ENCODE data around the gene ADAMTS17.
"Not testable (repeated sequence)": the region's sequence is repeated elsewhere in the genome, so short reads cannot be mapped to it uniquely, and the experiment has no call there.

Gene ADAMTS17

DNA sequence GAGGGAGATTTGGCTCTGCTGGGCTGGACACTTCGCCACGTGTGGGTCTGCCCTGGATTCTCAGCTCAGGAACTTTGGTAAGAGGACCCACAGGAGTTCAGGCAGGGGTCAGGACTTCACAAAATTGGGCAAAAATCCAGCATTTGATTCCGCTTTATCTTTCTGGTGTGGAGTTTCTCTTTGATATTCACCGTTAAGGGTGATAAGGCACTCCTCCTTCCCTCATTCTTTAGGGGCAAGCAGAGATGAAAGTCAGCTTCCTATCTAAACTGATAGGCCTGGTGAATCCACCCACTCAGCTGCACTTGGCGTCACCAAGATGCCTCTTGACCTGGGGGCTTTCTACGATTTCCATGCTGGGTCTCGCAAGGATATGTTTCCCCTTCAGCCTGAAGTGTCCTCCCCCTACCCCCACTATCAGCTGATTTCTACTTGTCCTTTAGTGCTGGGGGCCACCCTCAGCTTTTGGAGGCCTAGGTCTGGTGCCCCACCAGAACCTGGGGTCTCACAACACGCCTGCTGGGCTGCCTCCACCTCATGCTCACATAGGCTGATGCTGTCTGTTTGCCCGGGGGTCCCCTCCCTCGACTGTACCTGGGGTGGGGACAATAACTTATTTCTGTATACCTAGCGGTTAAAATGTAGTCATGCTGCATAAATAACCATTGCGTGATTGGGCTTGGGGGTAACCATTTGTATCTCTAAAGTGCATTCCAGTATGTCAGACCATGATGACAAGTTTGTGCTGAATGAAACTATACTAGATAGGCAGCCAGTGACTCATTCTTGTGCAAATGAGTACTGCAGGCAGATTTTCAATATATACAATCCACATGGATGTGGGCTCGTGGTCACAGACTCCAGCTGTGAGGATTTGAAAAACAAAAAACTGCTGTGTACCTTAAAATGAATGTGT, 248.3 kb downstream of the ADAMTS17 start:
- no peak for DNase-seq (ENCODE audit: low read depth in 2 of 2, low spot score in 1 of 2)

- no peak for DNase-seq (ENCODE audit: low read depth in 2 of 2, low spot score in 1 of 2)
Measured at GRCh38 chr15:100092034-100092433, 249.7 kb downstream of the ADAMTS17 start.

DNA sequence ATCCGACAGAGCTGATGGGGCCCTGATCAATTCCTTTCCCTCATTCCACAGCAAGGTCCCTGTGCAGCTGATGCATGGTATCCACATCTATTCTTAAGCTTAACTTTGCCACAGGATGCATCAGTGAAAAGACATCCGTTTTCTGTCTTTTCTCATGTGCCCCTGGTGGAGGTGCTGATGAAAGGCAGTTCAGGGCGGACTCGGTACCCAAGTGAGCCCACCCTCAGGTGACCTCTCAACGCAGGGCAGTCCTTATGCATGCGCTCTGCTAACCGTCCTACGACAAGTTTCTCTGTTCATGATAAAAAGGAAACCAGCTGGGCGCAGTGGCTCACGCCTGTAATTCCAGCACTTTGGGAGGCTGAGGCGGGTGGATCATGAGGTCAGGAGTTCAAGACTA, 251.4 kb downstream of the ADAMTS17 start:
- no peak for DNase-seq (ENCODE audit: low read depth in 2 of 2, low spot score in 1 of 2)

- not testable (repeated sequence) for DNase-seq (ENCODE audit: low read depth in 2 of 2, low spot score in 1 of 2)
Measured at GRCh38 chr15:100084042-100084821, 257.5 kb downstream of the ADAMTS17 start.

GRCh38 chr15:100083572-100083971, 258.2 kb downstream of the ADAMTS17 start:
- no peak for DNase-seq (ENCODE audit: low read depth in 2 of 2, low spot score in 1 of 2)

- no peak for DNase-seq (ENCODE audit: low read depth in 2 of 2, low spot score in 1 of 2)
Measured at GRCh38 chr15:100082761-100083402, 258.9 kb downstream of the ADAMTS17 start.

- DNase-seq (ENCODE audit: low read depth in 2 of 2, low spot score in 1 of 2), result no peak
Measured at GRCh38 chr15:100081454-100081853, 260.3 kb downstream of the ADAMTS17 start.

GRCh38 chr15:100078511-100079220, 263.1 kb downstream of the ADAMTS17 start:
- no peak for DNase-seq (ENCODE audit: low read depth in 2 of 2, low spot score in 1 of 2)

GRCh38 chr15:100075229-100075628, 266.5 kb downstream of the ADAMTS17 start:
- no peak for DNase-seq (ENCODE audit: low read depth in 2 of 2, low spot score in 1 of 2)

DNA sequence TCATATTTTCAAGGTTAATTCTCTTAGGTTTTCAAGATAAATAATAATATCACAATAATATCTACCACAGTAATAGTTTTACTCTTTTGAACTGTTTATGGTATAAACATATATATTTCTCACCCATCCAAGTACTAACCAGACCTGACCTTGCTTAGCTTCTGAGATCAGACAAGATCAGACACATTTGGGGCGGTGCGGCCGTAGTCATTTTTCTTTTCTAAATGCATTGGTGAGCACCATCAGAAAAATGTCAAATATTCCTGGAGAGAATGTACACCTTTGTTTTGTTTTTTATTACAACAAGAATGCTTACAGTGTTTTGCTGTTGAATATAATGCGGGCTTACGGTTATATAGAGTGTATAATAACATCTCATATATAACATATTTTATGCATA, 267.8 kb downstream of the ADAMTS17 start:
- DNase-seq (ENCODE audit: low read depth in 2 of 2, low spot score in 1 of 2), result no peak

DNA sequence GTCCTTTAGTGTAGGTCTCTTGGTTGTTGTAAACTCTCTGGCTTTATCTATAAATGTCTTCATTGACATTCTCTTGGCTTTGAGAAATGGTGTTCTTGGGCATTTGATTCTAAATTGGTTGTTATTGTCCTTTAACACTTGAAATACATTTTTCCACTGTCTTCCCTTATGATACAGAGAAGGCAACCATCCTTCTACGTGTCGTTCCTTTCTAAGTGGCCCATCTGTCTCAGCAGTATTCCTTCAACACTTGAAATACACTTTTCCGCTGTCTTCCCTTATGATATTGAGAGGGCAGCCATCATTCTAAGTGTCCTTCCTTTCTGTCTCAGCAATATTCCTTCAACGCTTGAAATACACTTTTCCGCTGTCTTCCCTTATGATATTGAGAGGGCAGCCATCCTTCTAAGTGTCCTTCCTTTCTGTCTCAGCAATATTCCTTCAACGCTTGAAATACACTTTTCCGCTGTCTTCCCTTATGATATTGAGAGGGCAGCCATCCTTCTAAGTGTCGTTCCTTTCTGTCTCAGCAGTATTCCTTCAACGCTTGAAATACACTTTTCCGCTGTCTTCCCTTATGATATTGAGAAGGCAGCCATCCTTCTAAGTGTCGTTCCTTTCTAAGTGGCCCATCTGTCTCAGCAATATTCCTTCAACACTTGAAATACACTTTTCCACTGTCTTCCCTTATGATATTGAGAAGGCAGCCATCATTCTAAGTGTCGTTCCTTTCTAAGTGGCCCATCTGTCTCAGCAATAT, 275.1 kb downstream of the ADAMTS17 start:
- not testable (repeated sequence) for DNase-seq (ENCODE audit: low read depth in 2 of 2, low spot score in 1 of 2)

DNA sequence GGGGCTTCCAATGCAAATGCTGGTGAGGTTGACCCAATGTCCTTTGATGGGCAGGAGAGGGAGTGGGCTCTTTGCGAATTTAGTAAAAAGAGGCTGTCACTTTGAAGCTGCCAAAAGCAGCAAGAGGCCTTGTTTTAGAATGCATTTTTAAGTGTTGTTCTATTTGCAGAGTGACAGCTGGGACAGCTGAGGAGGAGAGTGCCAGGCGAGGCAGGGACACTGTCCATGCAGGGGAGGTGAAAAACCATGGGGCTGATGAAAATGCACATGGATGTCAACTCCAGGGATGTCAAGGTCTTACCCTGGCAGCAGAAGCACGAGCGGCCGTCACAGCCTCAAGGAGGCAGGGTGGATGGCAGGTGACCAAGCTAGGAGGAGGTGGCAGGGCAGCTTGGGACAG, 279.8 kb downstream of the ADAMTS17 start:
- no peak for DNase-seq (ENCODE audit: low read depth in 2 of 2, low spot score in 1 of 2)

DNA sequence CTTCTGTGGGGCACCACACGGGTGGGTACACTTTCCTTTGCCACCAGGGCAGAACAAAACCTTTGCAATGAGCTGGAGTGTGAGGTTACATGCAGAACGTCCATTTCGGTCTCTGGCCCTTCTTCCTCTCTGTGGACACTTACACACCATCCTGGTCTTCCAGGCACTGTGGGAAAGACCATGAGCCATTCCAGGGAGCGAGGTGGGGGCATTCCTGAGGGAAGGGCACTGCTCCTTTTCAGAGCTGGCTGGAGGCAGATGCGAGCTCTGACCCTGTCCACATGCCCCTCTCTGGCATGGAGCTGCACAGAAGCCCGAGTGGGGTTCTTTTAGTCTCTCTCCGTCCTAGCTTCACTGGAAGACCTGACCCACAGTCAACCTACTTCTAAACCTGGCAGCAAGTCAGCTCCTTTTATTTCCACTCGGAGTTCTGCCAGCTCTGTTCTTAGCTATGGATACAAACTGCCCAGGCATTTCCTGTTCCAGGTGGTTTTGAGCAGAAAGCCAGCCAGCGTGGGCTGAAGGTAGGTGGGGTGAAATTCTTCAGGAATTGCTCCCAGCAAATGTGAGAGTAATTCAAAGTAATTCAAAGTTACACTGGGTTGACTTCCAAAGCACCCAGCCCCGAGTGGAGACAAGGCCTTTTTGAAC, 281.4 kb downstream of the ADAMTS17 start:
- DNase-seq (ENCODE audit: low read depth in 2 of 2, low spot score in 1 of 2), result no peak

- no peak for DNase-seq (ENCODE audit: low read depth in 2 of 2, low spot score in 1 of 2)
Measured at GRCh38 chr15:100059521-100059920, 282.3 kb downstream of the ADAMTS17 start.

- no peak for DNase-seq (ENCODE audit: low read depth in 2 of 2, low spot score in 1 of 2)
Measured at GRCh38 chr15:100059094-100059493, 282.7 kb downstream of the ADAMTS17 start.

DNA sequence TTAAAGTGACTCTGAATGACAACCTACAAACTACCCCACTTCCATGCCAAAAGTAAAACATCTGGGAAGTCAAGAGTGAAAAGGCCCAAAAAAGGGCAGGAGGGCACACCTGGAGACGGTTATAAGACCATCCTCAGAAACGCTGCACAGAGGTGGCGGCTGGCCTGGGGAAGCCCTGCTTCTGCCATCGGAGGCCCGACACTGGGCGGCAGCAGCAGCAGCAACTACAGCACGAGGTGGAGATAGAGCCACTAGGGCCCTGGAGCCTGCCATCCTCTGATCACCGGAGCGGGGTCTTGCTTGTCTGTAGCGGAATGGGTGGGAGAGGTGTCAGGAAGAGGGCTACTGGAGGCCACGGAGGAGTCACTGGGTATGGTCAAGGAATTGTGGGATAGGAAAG, 283.3 kb downstream of the ADAMTS17 start:
- no peak for DNase-seq (ENCODE audit: low read depth in 2 of 2, low spot score in 1 of 2)

DNA sequence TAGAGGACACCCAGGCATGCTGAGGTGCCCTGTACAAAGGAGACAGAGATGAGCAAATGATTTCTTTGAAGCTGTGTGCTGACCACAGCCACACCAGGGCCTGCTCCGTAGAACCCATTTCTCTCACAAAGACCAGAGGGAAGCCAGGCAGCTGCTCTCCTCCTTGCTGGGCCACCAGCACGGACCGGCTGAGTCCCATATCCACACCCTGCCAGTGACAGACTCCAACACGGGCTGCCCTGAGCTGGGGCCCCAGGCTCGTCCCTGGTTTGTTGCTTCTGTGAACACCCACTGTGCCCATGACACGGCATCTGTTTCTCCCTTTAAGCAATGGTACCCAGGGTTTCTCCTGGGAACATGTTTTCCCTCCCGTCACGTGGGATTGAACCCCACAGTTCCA, 284.5 kb downstream of the ADAMTS17 start:
- DNase-seq (ENCODE audit: low read depth in 2 of 2, low spot score in 1 of 2), result no peak

GRCh38 chr15:100056411-100057072, 285.2 kb downstream of the ADAMTS17 start:
- DNase-seq (ENCODE audit: low read depth in 2 of 2, low spot score in 1 of 2), result no peak

- DNase-seq (ENCODE audit: low read depth in 2 of 2, low spot score in 1 of 2), result no peak
Measured at GRCh38 chr15:100055821-100056220, 286.0 kb downstream of the ADAMTS17 start.

Measured in stimulated activated CD8-positive, alpha-beta memory T cell treated with anti-CD3 and anti-CD28 coated beads, Interleukin-4, amount 100 ng/mL, for 1 hour (primary cell).